Kidney tubule cell (primary cell): ENCODE results near the gene SLC43A2.

ENCODE experiments used
- DNase-seq: peaks from one replicate; pipeline ENCODE4 v3.0.0-alpha.2; 2018; ENCODE audit warnings: low spot score

SLC43A2 gene

GRCh38 chr17:1562176-1562643 lies 66.4 kb downstream of the SLC43A2 start:
- DNase-seq, result no peak

DNA sequence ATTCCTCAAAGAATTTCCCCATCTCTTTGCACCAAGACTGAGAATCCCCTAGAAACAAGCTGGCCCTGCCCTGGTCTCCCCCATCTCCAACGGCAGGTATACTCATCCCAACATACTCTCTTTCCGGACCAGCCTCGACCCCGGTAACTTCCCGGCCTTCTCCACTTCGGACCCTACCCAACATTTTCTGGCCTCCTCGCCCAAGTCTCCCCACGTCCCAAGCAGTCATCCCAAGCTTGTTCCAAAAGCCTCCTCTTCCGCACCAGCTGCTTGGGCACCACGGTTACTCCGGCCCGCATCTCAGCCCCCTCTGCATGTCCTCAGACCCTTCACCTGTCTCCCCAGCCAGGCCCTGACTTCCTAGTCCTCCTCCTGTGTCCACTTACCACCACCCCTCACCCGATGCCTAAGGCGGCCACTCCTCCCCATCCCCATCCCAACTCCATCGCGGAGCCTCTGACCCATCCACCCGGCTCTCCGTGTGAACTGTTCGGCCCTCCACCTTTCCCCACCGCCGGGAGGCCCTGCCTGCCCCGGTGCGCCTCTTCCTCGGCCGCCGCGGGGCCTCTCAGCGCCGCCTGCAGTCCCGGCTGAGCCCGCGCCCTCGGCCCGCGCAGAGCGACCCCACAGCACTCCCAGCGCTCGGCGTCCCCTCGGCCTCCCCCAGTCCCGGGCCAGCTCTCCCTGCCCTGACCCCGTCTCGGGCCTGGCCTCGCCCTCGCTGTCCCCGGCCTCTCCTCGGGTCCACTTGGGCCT lies 67.0 kb downstream of the SLC43A2 start:
- peak; percentile 23 for DNase-seq

DNA sequence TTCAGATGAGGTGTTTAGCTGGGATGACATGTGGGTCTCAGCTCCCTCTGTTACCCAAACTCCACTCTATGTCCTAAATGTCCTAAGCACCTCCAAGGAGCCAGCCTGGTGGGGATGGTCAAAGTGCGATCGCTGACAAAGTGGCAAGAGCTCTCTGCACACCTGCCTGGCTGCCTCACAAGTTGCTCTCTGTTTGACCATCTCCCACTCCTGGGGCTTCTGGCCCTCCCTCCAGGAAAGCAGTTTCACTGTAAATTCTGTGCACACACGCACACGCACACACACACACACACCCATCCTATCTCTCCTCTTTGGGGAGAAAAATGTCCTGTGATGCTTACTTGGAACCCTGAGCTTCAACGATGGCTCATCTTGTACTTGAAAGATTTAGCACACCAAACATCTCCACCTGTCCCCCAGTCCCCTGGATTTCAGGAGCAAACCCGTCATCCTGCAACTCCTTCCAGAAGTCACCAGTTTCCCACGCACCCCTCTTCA lies 67.7 kb downstream of the SLC43A2 start:
- no peak for DNase-seq

- DNase-seq, result no peak
These were observed 68.4 kb downstream of the SLC43A2 start for GRCh38 chr17:1560101-1560857.

DNA sequence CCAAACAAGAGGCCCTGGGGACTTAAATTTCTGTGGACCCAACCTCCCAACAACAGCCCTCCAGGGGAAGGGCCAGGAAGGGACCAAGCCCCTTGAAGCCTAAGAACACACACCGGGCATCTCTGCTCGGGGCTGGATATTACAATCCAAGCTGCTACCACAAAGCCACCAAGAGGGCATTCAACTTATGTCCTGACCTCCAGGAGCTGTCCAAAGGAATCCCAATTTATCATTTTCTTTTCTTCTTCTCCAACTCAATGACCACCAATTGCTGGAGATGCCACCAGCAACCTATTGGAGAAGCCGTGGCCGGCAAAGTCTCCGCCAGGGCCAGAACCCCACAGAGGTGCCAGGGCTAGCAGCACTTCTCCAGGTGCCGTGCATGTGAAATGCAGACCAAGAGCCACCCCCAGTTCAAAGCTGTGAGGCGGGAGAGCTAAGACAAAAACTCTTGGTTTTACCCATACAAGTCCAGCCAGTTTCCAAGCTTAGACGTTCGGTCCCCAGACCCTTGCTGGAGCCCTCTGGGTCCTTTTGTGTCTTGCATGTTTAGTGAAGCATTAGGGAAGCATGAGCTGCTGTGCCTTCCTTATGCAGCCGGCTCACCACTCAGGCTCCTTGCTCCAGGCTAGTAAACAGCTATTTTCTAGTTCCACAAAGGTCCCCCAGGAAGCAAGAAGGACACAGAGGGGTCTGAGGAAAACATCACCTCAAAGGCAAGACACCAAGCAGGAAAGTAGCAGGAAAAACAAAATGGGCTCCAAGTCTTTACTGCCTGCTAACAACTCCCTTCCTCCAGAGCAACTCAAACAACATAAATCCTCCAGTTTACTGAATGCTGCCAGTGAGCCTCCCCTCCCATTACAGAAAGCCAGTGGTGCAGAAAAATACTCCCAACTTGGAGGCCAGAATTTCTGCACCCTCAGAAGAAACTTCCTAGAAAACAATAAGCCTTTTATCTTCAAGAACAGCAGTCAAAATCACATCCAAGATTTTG lies 69.3 kb downstream of the SLC43A2 start:
- peak; percentile 12 for DNase-seq

DNA sequence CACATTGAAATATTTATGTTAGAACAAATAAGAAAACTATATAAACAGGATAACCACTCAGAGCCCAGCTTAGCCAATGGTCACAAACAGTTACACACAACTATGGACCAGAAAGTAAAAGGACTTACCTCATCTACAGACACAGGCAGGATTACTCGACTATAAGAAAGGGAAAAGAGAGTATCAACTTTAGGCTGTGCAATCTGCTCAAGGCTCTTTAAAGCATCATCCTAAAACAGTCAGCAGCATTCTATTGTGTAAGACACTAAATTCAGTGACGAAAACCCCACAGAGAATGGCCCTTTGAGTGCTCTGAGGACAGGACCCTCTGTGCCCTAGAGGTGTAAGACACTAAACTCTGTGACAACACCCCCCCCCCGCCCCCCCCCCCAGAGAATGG lies 70.2 kb downstream of the SLC43A2 start:
- no peak for DNase-seq

DNA sequence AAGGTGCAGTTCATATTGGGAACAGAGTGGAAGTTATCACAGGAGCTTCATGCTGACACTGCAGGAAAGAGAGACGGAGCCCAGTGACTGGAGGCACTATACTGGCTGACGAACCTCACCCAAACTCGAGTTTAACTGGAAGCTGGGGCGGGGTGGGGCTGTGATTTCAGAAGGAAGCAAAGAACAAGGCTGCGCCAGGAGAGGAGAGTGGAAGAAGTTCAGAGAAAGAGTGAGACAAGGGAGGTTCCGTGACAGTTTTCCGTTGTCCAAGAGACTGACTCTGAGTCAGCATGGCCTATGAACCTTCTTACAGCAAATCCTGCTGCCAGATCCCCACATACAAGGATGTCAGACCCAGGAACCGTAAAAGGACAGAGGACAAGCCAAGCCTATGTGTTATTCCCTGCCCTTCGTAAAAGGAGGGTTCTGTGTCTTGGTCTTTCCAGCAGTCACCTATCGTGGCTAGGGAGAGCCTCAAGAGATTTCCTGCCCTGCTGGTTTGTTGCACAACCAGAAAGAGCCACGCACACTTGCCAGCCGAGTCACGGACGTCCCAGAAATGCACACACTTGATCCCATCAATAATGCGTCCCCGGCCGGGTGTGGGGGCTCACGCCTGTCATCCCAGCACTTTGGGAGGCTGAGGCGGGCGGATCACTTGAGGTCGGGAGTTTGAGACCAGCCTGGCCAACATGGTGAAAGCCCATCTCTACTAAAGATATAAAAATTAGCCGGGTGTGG lies 71.1 kb downstream of the SLC43A2 start:
- no peak for DNase-seq

DNA sequence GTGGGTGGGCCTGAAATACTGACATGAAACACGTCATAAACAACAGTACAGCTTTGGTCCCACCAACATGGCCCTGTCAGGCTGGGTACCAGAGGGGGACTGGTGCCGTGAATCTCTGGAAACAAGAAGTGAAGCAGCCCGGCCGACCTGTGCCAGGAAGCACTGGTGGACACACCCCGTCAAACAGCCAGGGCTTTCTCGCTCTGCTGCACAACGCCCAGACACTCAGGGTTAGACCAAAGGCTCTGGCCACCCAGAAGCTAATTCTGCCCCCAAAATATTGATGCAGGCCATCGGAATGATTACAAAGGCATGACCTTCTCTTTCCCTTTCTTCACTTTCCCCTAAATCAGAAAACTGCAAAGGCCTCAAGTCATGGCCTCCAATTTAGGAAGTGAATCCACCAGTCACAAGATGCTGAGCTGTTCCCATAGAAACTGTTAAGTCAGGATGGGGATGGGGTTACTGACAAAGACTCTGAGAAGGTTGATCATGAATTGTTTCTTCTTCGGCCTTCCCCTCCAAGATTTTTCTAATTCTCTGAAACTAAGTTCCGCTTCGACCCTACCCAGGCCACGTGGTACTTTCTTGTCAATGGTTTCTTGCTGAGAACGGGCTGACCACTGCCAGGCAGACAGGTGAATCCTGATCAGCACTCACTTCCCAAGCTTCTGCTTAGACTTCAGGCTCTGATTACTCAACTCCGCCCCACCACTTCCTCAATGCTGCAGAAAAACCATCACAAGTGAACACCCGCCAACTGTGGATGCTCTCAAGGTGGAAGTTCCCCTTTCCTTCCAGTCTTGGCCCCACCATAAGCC lies 72.8 kb downstream of the SLC43A2 start:
- DNase-seq, result peak; percentile 25

GRCh38 chr17:1554751-1555540 lies 73.7 kb downstream of the SLC43A2 start:
- no peak for DNase-seq

GRCh38 chr17:1553354-1554266 lies 75.0 kb downstream of the SLC43A2 start:
- no peak for DNase-seq

DNA sequence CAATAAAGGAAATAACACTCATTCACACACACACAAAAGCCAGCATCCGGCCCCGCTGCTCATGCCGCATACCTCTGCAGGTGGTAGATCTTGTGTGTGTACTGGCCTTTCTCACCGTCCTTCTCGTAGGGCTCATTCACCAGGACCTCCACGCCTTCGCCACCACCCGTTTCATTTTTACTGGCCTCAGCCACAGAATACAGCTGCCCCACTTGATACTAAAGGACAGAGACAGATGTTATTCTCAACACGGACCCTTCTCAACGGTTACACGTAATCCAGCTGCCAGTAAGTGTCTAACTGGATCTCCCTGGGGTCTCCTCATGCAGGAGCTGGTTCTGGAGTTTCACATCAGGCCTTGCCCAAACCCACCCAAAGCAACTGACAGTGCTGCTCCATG lies 75.7 kb downstream of the SLC43A2 start:
- no peak for DNase-seq

GRCh38 chr17:1551741-1552140 lies 76.9 kb downstream of the SLC43A2 start:
- DNase-seq, result no peak

- DNase-seq, result no peak
These were observed 80.6 kb downstream of the SLC43A2 start for GRCh38 chr17:1548032-1548431.

DNA sequence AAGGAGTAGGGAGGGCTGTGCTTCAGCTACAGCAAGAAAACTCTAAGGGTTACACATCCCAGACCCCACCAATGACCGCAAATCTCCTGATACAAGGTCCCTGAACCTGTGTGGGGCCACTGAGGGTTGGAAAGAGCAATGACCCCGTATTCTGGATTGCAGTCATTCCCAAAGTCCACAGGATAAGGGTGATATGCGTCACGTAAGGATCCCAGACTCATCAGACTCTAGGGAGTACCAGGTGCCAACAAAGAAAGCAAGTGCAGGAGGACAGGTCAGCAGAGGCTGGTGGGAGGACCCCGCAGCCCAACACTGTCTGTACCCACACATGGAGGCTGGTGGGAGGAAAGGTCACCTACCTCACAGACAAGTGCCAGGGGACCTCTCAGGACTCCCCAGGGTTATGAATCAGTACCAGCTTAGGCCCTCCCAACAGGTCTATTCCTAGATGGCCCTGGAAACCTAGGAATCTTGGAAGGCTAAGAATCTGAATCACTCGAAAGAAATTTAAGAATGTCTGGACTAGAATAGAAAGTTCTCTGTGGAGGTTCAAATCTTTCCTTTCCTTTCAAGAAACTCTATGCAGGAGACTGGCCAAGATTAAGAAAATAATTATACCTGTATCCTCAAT lies 82.2 kb downstream of the SLC43A2 start:
- no peak for DNase-seq

- DNase-seq, result no peak
These were observed 83.0 kb downstream of the SLC43A2 start for GRCh38 chr17:1545618-1546017.

- DNase-seq, result no peak
These were observed 86.3 kb downstream of the SLC43A2 start for GRCh38 chr17:1542316-1542715.

DNA sequence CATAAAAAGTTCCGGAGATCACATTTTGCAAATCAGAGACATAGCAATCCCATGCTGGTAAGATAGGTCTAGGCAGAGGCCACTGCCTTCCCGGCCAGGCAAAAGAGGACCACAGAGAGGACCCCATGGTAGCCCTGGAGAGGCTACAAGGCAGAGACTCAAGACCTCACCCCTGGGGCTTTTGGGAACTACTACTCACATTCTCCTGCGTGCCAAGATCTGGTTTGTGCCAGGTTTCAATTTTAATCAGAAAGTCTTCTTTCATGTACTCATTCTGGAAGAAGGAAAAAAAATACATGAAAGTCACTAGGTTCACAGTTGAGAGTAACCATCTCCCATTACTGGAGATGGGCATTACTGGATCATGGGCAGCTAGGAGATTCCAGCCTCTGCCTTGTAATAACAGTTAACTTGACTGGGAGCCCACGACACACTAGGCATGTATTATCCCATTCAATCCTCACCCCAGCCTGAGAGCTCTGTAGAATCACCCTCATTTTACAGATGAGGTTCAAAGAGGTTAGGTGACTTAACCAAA lies 87.2 kb downstream of the SLC43A2 start:
- DNase-seq, result no peak

- no peak for DNase-seq
These were observed 88.8 kb downstream of the SLC43A2 start for GRCh38 chr17:1539811-1540210.
